ENCODE measurements around the gene PDCD1LG2. TPM values are rescaled to one million over a fixed set of nuclear protein-coding genes. Genes with fewer than 3 reads are reported as not detected.

Gene PDCD1LG2
- total and polyA plus RNA-seq, 4 donors, result 0.46 to 2.5 (median 1.3) TPM

- WGBS, result 88% methylated on average over 3 of the region's 3 CpGs
- H3K9me3 ChIP-seq (ENCODE audit: control insufficient read depth in 4 of 4, low read length in 3 of 4), result no peaks in the 10 kb centered on the region
- no peak overlapping the region for H3K9ac ChIP-seq (ENCODE audit: low read depth in 1 of 2, low read length in 2 of 2)
- no peaks in the 10 kb centered on the region for H3K4me1 ChIP-seq (ENCODE audit: control insufficient read depth in 4 of 4, insufficient read depth in 4 of 4, low read length in 3 of 4)
- no peak for DNase-seq (ENCODE audit: low spot score)
- no peak overlapping the region for H3K4me3 ChIP-seq (ENCODE audit: low read depth in 1 of 3, low read length in 3 of 3)
- no peaks in the 10 kb centered on the region for H3K36me3 ChIP-seq (ENCODE audit: control insufficient read depth in 4 of 4, insufficient read depth in 3 of 4, low read depth in 1 of 4, low read length in 3 of 4)
- H3K27me3 ChIP-seq (ENCODE audit: control insufficient read depth in 4 of 4, insufficient read depth in 4 of 4, low read length in 3 of 4), result no peaks in the 10 kb centered on the region
- H3K27ac ChIP-seq (ENCODE audit: low read depth in 1 of 2, low read length in 2 of 2), result no peak overlapping the region
- TF ChIP-seq REST (IDR thresholded peaks at IDR 0.05), result no peak
- TF ChIP-seq FOXA2 (IDR thresholded peaks at IDR 0.05), result no peak
- TF ChIP-seq RAD21 (IDR thresholded peaks at IDR 0.05), result no peak
- TF ChIP-seq CTCF (IDR thresholded peaks at IDR 0.05; ENCODE audit: low read depth, low read length, missing input control), result no peak
- no peak for TF ChIP-seq ATF3 (IDR thresholded peaks at IDR 0.05)
- TF ChIP-seq GABPA (IDR thresholded peaks at IDR 0.05 in 1 of 2, conservative IDR thresholded peaks at IDR 0.05 in 1 of 2), result no peak
- no peak for TF ChIP-seq RXRA (IDR thresholded peaks at IDR 0.05)
- no peak for TF ChIP-seq FOXA1 (IDR thresholded peaks at IDR 0.05)
- TF ChIP-seq MAX (IDR thresholded peaks at IDR 0.05), result no peak
- TF ChIP-seq HNF4G (IDR thresholded peaks at IDR 0.05), result no peak
- no peak for TF ChIP-seq EGR1 (IDR thresholded peaks at IDR 0.05; ENCODE audit: low read depth in 2 of 2)
Measured at GRCh38 chr9:5552301-5552700, 42.0 kb downstream of the PDCD1LG2 start.

GRCh38 chr9:5553211-5553610, 42.9 kb downstream of the PDCD1LG2 start:
- Histone ChIP-seq H3K36me3 (ENCODE audit: control insufficient read depth in 4 of 4, insufficient read depth in 3 of 4, low read depth in 1 of 4, low read length in 3 of 4) (no peaks in the 10 kb centered on the region), H3K9ac (ENCODE audit: low read depth in 1 of 2, low read length in 2 of 2) (no peak overlapping the region), H3K4me3 (ENCODE audit: low read depth in 1 of 3, low read length in 3 of 3) (no peak overlapping the region), H3K27ac (ENCODE audit: low read depth in 1 of 2, low read length in 2 of 2) (no peak overlapping the region), H3K27me3 (ENCODE audit: control insufficient read depth in 4 of 4, insufficient read depth in 4 of 4, low read length in 3 of 4) (no peaks in the 10 kb centered on the region), H3K4me1 (ENCODE audit: control insufficient read depth in 4 of 4, insufficient read depth in 4 of 4, low read length in 3 of 4) (no peaks in the 10 kb centered on the region), H3K9me3 (ENCODE audit: control insufficient read depth in 4 of 4, low read length in 3 of 4) (no peaks in the 10 kb centered on the region)
- WGBS, result 83% methylated on average over 4 of the region's 4 CpGs
- DNase-seq (ENCODE audit: low spot score), result no peak
- TF ChIP-seq ATF3 (IDR thresholded peaks at IDR 0.05) (no peak), YY1 (IDR thresholded peaks at IDR 0.05) (no peak), RAD21 (IDR thresholded peaks at IDR 0.05) (no peak), FOXA1 (IDR thresholded peaks at IDR 0.05) (no peak), TAF1 (conservative IDR thresholded peaks at IDR 0.05) (no peak), HNF4G (IDR thresholded peaks at IDR 0.05) (no peak), RXRA (IDR thresholded peaks at IDR 0.05) (no peak), GABPA (IDR thresholded peaks at IDR 0.05 in 1 of 2, conservative IDR thresholded peaks at IDR 0.05 in 1 of 2) (no peak), FOXA2 (IDR thresholded peaks at IDR 0.05) (no peak), HNF4A (conservative IDR thresholded peaks at IDR 0.05) (no peak), NR2F2 (IDR thresholded peaks at IDR 0.05) (no peak), SP1 (IDR thresholded peaks at IDR 0.05) (no peak), REST (IDR thresholded peaks at IDR 0.05) (no peak), ZBTB33 (IDR thresholded peaks at IDR 0.05) (no peak), CTCF (IDR thresholded peaks at IDR 0.05; ENCODE audit: low read depth, low read length, missing input control) (no peak), JUND (IDR thresholded peaks at IDR 0.05) (no peak)
